Measurements from ENCODE around the gene L3MBTL1.

GRCh38 chr20:43549416-43550065, 42.0 kb downstream of the L3MBTL1 start:
- no peak for TF ChIP-seq EZH2 (IDR thresholded peaks at IDR 0.05; ENCODE audit: low read length, missing control alignments)
- TF ChIP-seq, protein P1, sequence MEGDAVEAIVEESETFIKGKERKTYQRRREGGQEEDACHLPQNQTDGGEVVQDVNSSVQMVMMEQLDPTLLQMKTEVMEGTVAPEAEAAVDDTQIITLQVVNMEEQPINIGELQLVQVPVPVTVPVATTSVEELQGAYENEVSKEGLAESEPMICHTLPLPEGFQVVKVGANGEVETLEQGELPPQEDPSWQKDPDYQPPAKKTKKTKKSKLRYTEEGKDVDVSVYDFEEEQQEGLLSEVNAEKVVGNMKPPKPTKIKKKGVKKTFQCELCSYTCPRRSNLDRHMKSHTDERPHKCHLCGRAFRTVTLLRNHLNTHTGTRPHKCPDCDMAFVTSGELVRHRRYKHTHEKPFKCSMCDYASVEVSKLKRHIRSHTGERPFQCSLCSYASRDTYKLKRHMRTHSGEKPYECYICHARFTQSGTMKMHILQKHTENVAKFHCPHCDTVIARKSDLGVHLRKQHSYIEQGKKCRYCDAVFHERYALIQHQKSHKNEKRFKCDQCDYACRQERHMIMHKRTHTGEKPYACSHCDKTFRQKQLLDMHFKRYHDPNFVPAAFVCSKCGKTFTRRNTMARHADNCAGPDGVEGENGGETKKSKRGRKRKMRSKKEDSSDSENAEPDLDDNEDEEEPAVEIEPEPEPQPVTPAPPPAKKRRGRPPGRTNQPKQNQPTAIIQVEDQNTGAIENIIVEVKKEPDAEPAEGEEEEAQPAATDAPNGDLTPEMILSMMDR (conservative IDR thresholded peaks at IDR 0.05 in 1 of 2, IDR thresholded peaks at IDR 0.05 in 1 of 2; ENCODE audit: low read depth in 1 of 2, low read length in 2 of 2), result no peak

All from fibroblast of lung (primary cell).